SKM-1 (cell line): ENCODE data around the gene TMEM121.

Source experiments
- DNase-seq: peaks from one replicate; lab custom pipeline; 2025; ENCODE audit not compliant: unreplicated experiment; lab: John Stamatoyannopoulos, UW

The TMEM121 gene

DNA sequence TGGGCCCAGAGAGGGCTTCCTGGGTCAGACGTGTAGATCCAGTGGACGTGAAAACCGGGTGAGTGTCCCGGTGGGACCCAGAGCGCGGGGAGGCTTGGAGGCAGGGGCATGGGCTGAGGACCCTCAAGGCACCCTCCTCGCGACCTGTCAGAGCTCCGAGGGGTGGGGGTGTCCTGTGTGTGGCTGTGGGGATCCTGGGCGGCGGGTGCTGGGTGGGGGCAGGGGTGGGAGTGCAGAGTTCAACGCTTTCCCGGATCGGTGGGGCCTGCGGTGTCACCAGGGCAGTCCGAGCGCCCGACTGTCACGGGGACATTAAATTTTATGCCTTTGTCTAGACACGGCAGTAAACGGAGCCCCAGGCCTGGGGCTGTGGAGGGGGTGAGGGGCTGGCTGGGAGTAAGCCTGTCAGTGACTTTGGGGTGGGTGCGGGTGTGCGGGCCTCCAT lies 1.0 kb downstream of the TMEM121 start:
- no peak for DNase-seq

DNA sequence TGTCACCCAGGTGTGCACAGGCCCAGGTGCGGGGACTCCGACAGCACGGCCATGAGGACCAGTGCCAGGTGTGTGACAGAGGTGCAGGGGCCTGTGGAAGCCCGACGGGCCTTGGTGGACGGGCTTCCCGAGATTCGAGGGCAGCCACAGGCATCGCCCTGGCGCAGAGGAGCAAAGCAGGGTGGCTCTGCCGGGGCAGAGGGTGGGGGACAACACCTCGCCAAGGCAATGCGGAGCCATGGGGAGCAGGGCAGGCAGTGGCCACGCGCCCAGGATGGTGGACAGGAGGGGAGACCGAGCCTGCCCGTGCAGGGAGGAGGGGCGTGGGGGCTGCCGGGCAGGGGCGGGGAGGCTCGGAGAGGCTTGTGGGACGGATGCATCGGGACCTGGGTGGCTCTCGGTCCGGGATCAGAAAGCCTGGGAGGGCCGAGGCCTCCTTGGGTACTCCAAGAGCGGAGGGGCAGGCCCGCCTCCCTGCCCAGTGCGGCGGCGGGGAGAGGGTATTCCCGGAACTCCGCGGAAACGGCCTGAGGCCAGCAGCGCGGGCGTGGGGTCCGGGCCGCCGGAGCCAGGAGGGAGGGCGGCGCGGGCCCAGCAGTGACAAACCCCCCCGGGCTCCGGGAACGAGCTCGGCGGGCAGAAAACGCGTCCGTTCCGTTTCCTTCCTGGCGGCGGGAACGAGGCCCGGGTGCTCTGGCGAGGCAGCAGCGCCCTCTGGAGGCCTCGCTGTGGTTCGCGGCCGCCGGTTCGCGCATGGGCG lies 1.6 kb downstream of the TMEM121 start:
- no peak for DNase-seq

DNA sequence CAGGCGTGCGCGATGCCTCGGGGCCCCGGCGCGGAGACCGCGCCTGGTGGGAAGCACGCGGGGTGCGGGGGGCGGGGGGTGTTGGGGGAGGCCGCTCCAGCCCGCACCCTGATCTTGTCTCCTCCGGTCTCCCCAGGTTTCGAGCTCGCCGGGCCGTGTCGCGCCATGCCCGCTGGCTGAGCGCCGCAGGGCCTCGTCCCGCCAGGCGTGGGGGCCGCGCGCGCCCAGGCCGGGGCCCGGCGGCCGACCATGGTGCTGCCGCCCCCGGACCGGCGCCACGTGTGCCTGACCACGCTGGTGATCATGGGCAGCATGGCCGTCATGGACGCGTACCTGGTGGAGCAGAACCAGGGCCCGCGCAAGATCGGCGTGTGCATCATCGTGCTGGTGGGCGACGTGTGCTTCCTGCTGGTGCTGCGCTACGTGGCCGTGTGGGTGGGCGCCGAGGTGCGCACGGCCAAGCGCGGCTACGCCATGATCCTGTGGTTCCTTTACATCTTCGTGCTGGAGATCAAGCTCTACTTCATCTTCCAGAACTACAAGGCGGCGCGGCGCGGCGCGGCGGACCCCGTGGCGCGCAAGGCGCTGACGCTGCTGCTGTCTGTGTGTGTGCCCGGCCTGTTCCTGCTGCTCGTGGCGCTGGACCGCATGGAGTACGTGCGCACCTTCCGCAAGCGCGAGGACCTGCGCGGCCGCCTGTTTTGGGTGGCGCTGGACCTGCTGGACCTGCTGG lies 2.4 kb downstream of the TMEM121 start:
- no peak for DNase-seq

DNA sequence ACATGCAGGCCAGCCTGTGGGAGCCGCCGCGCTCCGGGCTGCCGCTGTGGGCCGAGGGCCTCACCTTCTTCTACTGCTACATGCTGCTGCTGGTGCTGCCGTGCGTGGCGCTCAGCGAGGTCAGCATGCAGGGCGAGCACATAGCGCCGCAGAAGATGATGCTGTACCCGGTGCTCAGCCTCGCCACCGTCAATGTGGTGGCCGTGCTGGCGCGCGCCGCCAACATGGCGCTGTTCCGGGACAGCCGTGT lies 2.9 kb downstream of the TMEM121 start:
- no peak for DNase-seq

DNA sequence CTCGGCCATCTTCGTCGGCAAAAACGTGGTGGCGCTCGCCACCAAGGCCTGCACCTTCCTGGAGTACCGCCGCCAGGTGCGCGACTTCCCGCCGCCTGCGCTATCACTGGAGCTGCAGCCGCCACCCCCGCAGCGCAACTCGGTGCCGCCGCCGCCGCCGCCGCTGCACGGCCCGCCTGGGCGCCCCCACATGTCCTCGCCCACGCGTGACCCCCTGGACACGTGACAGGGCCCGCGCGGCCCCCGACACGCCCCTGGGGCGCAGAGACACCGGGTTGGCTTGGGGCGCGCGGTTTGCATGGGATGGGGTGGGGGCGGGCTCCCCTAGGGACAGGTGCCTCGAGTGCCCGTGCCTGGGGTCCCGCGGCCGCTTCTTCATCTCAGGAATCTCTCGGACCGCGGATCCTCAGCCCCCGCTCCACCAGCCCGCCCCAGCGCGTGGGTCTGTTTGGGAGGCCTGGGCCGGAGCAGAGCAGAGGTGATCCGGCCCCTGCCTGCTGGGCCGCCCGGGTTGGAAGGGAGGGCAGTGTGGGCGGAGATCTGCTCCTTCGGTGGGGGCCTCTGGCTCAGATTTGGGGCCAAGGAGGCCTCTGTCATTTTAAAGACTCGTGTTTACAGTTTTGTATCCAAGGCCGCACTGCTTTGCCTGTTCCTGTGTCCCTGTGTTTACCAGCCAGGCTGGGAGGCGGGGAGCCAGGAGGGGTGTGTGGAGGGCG lies 3.3 kb downstream of the TMEM121 start:
- DNase-seq = no peak

DNA sequence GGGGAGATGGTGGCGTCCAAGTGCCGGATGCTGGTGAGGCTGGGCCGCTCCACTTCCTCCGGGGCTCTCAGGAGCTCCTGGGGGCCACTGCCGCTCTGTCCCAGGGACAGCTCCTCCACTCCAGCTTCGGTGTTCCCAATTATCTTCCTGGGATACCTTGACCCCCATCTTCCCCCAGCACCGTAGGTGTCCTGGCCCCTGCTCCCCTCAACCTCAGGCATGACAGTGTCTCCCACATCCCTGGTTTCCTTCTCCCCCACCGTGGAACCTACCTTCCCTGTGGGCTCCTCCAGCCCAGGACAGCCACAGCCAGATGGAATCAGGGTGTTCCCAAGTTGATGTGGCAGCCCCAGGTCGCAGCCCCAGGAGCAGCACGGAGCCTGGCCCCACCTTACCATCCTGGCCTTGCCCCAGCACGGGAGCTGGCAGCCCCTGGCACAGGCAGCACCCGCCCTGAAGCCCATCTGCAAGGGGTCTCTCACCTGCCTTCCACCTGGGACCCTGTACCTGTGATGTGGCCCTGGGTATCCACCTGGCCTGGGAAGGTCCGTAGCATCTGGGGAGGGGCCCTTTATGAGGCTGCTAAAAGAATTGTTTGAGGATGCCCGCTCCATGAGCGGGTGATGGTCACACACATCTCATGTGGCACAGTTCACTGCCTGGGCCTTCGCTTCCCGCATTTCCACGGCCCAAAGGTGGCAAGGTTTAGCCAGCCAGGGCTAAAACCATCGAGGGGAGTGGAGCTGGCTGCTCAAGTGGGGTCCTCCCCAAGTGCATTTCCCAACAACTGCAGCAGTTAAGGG lies 4.1 kb downstream of the TMEM121 start:
- DNase-seq = no peak

DNA sequence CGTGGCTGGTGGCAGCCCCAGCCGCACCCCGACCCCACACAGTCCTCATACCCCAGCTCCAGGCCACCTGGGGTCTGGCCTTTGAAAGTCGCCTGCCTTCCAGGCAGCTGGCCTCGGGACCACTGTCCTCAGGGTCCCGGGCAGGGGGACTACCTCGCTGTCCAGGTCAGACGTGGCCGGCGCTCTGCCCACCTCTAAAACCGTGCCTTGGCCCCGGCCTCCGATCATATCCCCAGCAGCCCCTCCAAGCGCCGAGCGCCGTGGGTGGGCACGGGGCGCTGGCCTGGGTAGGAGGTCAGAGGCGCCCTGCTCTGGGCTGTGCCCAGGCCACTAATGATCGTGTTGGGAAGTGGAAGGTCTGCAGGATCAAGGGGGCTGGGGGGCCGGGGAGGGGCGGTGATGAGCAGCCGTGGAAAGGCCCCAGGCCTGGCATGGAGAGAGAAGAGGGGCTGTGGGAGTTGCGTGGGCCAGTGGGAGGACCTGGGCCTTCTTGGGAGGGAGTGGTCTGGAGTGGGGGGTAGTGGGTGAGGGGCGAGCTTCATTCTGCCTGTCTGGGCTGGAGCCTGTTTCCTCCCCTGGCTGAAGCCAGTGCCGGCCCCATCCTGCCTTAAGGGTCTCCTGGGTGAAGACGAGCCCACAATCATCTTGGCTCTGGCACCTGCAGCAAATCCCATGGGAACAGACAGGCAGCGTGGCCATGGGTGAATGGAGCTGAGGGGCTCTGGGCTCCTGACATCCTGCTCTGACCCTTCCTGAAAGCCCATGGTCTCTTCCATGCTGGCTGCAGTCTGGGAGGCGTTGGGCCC lies 4.9 kb downstream of the TMEM121 start:
- DNase-seq = no peak

DNA sequence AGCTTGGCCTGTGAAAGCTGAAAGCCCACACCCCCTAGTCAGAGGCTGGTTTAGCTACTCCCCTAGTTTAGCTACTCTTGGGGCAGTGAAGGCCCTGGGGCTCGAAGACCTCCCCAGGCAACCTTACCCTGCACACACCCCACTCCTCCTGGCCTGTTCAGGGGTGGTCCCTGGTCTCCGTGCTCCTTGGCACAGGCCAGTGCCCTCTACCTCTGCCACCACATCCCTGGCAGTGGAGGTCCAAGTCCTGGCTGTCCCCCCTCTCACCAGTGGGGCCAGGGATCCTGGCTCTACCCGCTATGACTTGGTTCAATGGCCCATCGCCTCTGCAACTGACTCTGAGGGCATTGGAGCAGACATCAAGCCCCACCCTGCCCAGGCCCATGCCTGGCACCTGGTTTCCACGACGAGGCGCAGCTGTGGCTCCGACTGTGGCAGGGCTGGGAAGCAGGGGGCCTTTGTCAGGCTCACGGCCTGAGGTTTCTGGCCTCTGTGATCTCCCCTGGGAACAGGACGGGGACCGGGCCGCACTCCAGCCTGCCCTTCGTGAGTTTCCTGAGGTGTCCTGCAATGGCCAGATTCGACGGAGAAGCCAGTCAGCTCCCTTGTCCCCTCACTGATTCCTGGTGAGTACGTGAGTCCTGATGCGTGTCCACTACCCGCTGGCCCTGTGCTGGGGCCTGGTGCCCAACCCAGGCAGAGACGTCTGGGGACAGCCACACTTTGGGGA lies 5.7 kb downstream of the TMEM121 start:
- no peak for DNase-seq

DNA sequence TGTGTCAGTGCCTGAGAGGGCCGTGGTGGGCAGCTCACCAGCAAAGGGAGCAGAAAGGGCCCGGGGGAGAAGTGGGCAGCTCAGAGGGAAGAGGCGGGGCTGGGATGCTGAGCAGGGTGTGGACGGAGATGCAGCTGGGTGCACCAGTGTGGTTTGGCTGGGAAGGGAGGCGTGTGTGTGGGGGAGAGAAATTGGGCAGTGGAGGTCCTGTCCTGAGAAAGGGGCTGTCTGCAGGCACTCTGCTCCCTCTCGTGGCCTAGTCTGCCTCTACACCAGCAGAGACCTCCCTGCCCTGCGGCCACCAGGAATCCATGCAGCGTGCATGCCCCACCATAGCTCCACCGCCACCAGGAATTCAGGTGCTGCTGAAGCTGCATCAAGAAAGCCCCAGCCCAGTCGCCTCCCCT lies 6.4 kb downstream of the TMEM121 start:
- no peak for DNase-seq

DNA sequence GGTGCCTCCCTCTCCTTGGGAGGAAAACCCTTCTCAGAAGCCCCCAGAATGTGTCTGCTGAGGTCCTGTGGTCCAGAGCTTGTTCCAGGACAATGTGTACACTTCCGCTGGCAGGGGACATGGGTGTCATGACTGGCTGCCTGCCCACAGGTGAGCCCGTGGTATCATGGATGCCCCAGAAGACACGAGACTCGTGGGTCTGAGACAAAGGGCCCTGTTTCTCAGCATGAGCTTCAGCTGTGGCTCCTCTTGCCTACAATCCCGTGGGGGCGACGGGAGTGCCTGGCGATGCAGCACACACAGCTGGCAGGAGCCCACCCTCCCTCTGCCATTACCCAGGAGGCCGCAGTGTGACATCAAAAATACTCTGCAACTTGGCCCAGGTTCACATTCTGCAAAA lies 7.0 kb downstream of the TMEM121 start:
- DNase-seq = no peak

DNA sequence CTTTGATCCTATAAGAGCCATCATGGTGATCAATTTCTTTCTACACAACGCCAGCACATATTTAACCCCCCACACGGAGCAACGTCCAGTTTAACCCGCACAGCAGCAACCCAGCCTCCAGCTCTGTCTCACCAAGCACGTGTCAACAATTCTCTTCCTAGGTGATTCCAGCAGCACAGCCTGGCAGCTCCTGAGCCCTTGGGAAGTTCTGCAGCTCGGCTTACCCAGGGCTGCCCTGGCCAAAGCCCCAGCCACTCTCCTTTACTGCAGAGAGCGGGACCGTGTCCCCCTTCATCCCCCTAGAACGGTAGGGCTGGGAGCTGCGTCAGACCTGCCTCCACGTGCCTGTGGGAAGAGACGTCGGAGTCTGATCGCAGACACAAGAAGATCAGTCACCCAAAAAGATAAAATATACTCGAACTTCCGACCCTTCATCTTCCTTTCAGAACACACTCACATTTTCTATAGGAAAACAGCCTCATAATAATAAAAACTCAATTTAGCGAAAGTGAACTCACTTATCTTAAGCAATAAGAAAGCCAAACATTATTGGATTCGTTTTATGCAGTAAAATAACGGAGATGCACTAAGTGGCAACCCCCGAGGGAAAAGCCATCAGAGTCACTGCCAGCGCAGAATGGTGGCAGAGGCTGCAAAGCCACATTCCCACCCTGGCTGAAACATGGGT lies 7.6 kb downstream of the TMEM121 start:
- no peak for DNase-seq

DNA sequence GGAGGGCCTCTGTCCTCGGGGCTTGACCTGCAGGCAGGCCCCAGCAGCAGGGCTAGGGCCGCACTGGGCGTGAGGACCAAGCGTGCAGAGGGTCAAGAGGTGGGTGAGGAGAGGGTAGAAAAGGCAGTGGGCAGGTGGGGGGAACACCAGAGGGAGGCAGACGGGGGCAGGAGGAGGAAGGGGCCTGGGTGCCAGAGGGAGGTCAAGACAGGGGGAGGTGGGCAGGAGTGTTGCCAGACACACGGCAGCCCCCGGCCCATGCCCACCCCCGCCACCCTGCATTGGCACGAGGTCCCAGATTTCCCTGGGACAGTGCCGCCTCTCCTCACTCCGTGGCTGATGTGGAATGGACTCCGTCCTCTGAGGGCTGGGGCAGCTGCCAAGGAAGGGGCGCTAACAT lies 8.2 kb downstream of the TMEM121 start:
- no peak for DNase-seq

DNA sequence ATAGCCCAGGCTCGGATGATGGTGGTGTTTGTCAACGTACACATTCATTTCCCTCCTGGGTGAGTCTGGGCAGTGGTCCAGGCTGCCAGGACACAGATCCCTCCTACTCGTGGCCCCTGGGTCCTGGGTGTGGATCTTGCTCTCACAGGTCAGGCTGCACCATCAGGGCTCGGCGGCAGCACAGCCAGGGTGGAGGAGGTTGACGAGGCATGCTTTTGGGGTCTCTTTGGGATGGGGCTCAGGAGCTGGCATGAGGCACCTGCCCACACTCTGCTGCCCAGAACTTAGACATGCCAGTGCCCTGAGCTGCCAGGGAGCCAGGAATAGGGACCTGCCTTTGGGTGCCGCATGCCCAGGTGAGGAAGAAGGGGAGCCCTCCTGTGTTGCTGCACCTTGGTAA lies 9.7 kb downstream of the TMEM121 start:
- DNase-seq = no peak

DNA sequence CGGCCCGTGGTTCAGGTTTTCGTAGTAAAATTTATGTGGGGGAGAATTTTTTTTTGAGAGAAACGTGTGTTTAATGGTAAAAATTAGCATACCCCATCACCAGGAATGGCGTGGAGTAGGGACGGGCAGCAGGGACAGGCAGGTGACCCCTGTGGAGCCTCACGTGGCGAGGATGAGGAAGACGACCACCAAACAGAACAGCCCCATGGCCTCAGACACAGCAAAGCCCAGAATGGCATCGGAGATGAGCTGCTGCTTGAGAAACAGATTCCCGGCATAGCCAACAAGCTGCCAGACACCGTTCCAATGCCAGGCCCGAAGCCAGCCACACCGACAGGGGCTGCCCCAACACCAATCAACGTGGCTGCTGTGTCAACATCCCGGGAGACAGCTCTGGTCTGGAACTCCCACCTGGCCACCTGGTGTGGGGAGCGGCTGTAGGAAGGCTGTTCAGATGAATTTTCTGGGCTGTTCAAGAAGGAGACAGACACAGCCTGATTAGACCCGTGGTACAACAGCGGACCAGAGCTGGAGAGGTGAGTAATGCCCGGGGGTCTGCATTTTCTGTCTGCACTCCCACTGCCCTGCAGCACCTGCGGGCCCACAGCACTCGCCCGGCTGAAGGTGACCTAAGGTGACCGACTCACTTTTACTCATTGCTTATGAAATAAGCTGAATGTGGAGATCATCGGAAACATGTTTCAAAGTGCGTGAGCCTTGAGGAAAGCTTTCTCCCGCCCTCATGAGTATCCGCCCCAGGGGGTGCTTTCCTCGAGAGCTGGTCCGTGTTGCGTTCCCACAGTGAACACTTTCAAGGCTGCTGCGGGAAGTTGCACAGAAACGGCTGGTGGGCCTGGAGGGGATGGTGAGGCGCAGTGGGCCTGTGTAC lies 10.6 kb downstream of the TMEM121 start:
- no peak for DNase-seq

DNA sequence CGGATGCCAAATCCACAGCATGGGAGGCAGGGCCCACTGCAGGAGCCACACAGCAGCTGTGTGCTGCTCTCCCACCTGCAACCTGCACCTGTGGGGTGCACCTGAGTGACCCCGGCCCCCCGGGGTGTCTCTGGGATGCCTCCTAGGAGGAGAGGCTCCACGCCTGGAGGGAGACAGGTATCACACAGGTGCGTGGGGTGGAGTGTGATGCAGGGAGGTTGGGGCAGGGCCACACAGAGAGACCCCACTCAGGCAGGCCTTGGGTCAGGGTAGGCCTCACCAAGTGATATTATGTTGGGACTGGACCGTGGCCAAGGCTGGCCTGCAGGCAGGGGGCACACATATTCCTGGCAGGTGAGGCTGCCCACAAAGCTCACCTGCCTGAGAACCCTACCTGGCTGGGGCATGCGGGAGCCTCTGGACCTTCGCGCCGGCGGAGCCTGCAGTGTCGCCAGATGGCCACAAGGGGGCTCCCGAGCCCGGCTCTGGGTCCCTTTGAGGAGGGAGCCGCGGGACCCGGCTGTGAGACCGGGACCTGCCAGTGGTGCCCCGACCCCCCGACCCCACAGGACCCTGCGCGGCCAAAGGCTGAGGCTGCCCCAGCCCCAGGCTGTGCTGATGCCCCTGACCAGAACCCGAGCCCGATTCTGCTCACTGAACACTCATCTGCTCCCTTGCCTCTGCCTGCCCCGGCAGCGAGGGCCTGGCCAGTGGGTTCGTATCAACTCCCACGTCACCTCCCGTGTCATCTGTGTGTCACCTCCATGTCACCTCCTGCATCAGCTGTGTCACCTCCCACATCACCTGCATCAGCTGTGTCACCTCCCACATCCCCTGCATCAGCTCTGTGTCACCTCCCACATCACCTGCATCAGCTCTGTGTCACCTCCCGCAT lies 11.4 kb downstream of the TMEM121 start:
- no peak for DNase-seq

DNA sequence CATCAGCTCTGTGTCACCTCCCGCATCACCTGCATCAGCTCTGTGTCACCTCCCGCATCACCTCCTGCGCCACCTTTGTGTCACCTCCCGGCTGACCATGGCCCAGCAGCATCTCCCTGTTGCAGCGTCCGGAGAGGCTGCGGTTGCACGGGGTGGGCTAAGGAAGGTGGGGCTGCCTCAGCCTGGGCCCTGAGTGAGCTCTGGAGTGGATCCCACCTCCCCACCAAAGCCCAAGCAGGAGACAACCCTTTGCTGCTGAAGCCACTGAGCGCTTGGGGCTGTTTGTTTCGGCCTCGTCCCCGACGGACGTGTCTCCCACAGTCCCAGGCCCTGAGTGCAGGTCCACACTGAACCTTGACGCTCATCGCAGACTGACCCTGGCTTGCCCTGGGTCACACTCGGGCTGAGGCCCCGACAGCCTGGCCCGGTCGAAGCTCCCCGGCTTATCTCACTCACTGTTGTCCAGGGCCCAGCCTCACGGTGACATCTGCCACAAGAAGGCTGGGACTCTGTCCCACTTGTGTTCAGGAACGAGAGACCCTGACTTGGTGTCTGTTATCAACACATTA lies 12.2 kb downstream of the TMEM121 start:
- no peak for DNase-seq

DNA sequence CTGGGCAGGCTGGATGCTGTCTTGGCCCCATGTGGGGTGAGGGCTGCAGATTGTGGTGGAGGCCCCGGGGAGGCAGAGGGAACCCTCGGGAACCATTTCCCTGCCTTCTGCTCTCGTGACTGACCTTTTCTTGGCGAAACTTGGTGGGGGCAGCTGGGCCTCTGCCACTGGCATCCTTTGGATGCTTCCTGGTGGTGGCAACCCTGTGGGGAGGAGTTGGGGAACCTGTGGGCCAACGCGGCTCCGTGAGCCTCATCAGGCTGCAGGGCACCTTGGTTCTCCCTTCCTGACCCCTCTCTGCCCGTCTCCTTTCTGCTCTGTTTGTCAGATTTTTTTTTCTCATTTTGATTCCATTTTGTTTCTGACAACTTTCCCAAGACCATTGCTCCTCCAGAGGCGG lies 14.4 kb downstream of the TMEM121 start:
- no peak for DNase-seq
